ENCODE measurements around the gene SYT3.
"Not testable (repeated sequence)": the region's sequence is repeated elsewhere in the genome, so short reads cannot be mapped to it uniquely, and the experiment has no call there.

Gene SYT3

DNA sequence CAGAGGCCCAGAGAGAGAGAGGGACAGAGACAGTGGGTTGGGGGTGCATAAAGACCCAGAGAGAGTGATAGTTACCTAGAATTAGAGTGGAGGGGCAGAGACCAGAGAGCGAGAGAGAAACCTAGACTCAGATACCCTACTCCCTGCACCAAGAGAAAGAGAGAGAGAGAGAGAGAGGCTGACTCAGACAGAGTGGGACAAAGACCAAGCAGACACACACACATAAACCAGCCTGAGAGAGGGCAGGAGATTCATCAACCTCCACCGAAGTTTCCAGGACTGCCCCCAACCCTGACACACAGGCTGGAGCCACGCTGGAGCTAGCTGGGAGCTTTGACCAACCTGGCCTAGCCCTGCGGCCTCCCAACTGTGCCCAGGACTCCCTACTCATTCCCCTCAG is 12.9 kb downstream of the SYT3 start:
- no peaks in the 10 kb centered on the region for H3K36me3 ChIP-seq (ENCODE audit: control insufficient read depth in 2 of 2, insufficient read depth in 1 of 2, low read length in 2 of 2)
- H3K9me3 ChIP-seq (ENCODE audit: control insufficient read depth, insufficient read depth, low read depth, low read length): no peaks in the 10 kb centered on the region
- H3K27ac ChIP-seq (ENCODE audit: extremely low read depth, low read depth, low read length): no peak overlapping the region
- no peak overlapping the region for H3K4me3 ChIP-seq (ENCODE audit: low read depth, low read length)
- CTCF ChIA-PET: no interaction called here
- POLR2A ChIA-PET: no interaction called here
- no peak for TF ChIP-seq ZNF654 (tag by site-specific recombination; IDR thresholded peaks at IDR 0.05; ENCODE audit: low read depth)
- TF ChIP-seq ZNF776 (tag by site-specific recombination; IDR thresholded peaks at IDR 0.05; ENCODE audit: borderline replicate concordance): no peak
- no peak for TF ChIP-seq GLI4 (tag by site-specific recombination; IDR thresholded peaks at IDR 0.05)
- no peak for TF ChIP-seq SP2 (tag by site-specific recombination; IDR thresholded peaks at IDR 0.05)
- TF ChIP-seq, protein P1, sequence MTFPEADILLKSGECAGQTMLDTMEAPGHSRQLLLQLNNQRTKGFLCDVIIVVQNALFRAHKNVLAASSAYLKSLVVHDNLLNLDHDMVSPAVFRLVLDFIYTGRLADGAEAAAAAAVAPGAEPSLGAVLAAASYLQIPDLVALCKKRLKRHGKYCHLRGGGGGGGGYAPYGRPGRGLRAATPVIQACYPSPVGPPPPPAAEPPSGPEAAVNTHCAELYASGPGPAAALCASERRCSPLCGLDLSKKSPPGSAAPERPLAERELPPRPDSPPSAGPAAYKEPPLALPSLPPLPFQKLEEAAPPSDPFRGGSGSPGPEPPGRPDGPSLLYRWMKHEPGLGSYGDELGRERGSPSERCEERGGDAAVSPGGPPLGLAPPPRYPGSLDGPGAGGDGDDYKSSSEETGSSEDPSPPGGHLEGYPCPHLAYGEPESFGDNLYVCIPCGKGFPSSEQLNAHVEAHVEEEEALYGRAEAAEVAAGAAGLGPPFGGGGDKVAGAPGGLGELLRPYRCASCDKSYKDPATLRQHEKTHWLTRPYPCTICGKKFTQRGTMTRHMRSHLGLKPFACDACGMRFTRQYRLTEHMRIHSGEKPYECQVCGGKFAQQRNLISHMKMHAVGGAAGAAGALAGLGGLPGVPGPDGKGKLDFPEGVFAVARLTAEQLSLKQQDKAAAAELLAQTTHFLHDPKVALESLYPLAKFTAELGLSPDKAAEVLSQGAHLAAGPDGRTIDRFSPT (tag by site-specific recombination; IDR thresholded peaks at IDR 0.05): no peak
- TF ChIP-seq GLIS2 (tag by site-specific recombination; IDR thresholded peaks at IDR 0.05): no peak
- no peak for TF ChIP-seq PRDM1 (tag by site-specific recombination; IDR thresholded peaks at IDR 0.05)
- TF ChIP-seq ZNF626 (tag by site-specific recombination; IDR thresholded peaks at IDR 0.05): no peak
- TF ChIP-seq ZNF596 (tag by site-specific recombination; IDR thresholded peaks at IDR 0.05): peak; percentile 5; the same call in 1 of the 2 replicates
- 0 out of 2 replicates have a peak, but pooled peaks have one; percentile 11 for TF ChIP-seq ZIC2 (tag by site-specific recombination; IDR thresholded peaks at IDR 0.05)
- TF ChIP-seq ZNF433 (tag by site-specific recombination; IDR thresholded peaks at IDR 0.05; ENCODE audit: low read depth): no peak
- no peaks in the 10 kb centered on the region for H3K4me1 ChIP-seq (ENCODE audit: control insufficient read depth, insufficient read depth, low read length)

DNA sequence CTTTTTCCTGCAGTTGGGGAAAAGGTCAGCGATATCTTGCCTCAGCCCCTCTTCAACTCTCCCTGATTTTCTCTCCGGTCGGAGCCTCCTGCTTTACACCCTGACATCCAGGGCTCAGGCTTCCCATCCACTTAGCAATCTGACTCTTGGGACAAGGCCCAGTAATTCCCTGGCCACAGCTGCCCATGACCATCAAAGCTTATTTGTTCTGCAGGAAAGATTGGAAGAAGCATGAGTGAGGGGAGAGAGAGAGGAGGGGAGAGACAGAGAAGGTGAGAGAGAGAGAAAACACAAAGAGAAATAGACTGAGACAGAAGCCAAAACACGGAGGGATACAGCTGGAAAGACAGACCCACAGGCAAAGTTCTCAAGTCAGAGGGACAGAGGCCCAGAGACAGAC is 13.7 kb downstream of the SYT3 start:
- no peaks in the 10 kb centered on the region for H3K4me1 ChIP-seq (ENCODE audit: control insufficient read depth, insufficient read depth, low read length)
- ChIA-PET CTCF (no interaction called here), POLR2A (no interaction called here)
- no peaks in the 10 kb centered on the region for H3K9me3 ChIP-seq (ENCODE audit: control insufficient read depth, insufficient read depth, low read depth, low read length)
- H3K4me3 ChIP-seq (ENCODE audit: low read depth, low read length): no peak overlapping the region
- TF ChIP-seq HOXD13 (CRISPR knock-in tag; IDR thresholded peaks at IDR 0.05; ENCODE audit: borderline replicate concordance) (no peak), PRDM1 (tag by site-specific recombination; IDR thresholded peaks at IDR 0.05) (peak; percentile 53)
- H3K27ac ChIP-seq (ENCODE audit: extremely low read depth, low read depth, low read length): no peak overlapping the region
- H3K36me3 ChIP-seq (ENCODE audit: control insufficient read depth in 2 of 2, insufficient read depth in 1 of 2, low read length in 2 of 2): no peaks in the 10 kb centered on the region

DNA sequence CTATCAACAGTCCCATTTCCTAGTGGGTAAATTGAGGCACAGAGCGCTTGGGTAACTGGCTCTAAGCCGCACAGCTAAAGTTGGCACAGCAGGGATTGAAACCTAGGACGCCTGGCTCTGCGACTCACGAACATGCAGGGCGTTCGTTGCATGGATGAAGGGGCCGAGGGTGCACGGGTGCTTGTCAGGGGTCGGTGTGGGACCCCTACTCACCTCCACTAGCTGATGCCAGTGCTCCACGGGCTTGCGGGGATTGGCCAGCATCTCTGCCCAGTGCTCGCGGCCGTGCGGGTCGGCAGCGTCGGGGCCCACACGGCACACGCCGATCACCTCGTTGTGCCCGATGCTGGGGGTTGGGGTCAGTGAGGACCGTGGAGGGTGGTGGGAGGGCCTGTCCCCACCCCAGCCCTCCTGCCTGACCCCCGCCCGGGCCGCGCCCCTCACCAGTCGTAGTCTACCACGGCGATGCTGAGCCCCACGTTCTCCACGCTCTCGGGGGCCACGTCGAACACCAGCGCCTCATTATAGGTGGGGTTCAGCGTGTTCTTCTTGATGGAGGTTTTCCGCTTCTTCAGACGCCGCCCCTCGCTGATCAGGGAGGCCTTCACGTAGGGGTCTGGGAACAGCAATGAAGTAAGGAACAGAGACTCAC is 14.6 kb downstream of the SYT3 start:
- no peak for TF ChIP-seq ZNF350 (tag by site-specific recombination; IDR thresholded peaks at IDR 0.05)
- TF ChIP-seq KLF9 (tag by site-specific recombination; IDR thresholded peaks at IDR 0.05; ENCODE audit: low read depth): no peak
- TF ChIP-seq ZFP41 (tag by site-specific recombination; IDR thresholded peaks at IDR 0.05; ENCODE audit: borderline replicate concordance): no peak
- TF ChIP-seq ZNF776 (tag by site-specific recombination; IDR thresholded peaks at IDR 0.05; ENCODE audit: borderline replicate concordance): no peak
- TF ChIP-seq KLF16 (tag by site-specific recombination; IDR thresholded peaks at IDR 0.05): no peak
- no peak for TF ChIP-seq ZNF221 (tag by site-specific recombination; IDR thresholded peaks at IDR 0.05; ENCODE audit: borderline replicate concordance)
- TF ChIP-seq ZNF366 (tag by site-specific recombination; conservative IDR thresholded peaks at IDR 0.05): no peak
- H3K27ac ChIP-seq (ENCODE audit: extremely low read depth, low read depth, low read length): no peak overlapping the region
- H3K9me3 ChIP-seq (ENCODE audit: control insufficient read depth, insufficient read depth, low read depth, low read length): no peaks in the 10 kb centered on the region
- no peak overlapping the region for H3K4me3 ChIP-seq (ENCODE audit: low read depth, low read length)
- ChIA-PET POLR2A (no interaction called here), CTCF (interaction anchor here (1.3 kb wide), 1 partner anchor 69 kb away, joined by 5 read pairs; no protein-coding TSS in a partner anchor)
- H3K36me3 ChIP-seq (ENCODE audit: control insufficient read depth in 2 of 2, insufficient read depth in 1 of 2, low read length in 2 of 2): no peaks in the 10 kb centered on the region
- H3K4me1 ChIP-seq (ENCODE audit: control insufficient read depth, insufficient read depth, low read length): no peaks in the 10 kb centered on the region

DNA sequence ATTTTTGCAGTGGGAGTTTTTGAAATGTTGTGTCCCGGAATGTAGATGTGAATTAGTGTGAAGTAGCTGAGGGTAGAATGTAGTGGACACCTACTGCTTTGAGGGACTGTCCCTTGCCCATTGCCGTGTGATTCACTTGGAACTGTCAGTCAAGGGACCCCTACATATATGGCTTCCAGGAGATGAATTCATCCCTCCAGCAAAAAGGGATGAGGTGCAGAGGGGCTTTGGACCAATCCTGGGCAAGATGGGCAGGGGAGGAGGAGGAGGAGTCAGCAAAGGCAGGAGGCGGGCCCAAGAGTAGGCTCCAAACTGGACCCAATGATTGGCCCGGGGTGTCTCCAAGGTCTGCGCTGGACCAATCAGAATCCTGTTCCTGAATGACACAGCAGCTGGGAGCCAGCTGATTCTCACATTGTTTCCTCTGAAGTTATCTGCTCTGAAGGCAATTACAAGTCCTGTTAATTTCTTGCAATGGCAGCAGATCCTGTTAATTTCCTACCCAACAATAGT is 19.2 kb downstream of the SYT3 start:
- H3K36me3 ChIP-seq (ENCODE audit: control insufficient read depth in 2 of 2, insufficient read depth in 1 of 2, low read length in 2 of 2); H3K9me3 ChIP-seq (ENCODE audit: control insufficient read depth, insufficient read depth, low read depth, low read length); H3K27ac ChIP-seq (ENCODE audit: extremely low read depth, low read depth, low read length); H3K4me3 ChIP-seq (ENCODE audit: low read depth, low read length); H3K4me1 ChIP-seq (ENCODE audit: control insufficient read depth, insufficient read depth, low read length); POLR2A ChIA-PET: not testable (repeated sequence)
- CTCF ChIA-PET: interaction anchor here (0.6 kb wide), 1 partner anchor 677 kb away, joined by 3 read pairs; no protein-coding TSS in a partner anchor

Data from HEK293 (cell line).